CD4-positive, alpha-beta T cell treated with Interleukin-1 beta for 1 hour (primary cell): Measurements from ENCODE around the gene NUDT17.

ENCODE experiments used
- DNase-seq, 2 donors: peaks; one replicate each; pipeline ENCODE4 v3.0.0-alpha.2; 2020 to 2022

NUDT17 gene

GRCh38 chr1:145891587-145892485 is 46.4 kb downstream of the NUDT17 start:
- peak; percentile 46 to 53 for DNase-seq

GRCh38 chr1:145892486-145893087 is 47.2 kb downstream of the NUDT17 start:
- no peak for DNase-seq

- no peak for DNase-seq
Measured at GRCh38 chr1:145893306-145894055, 48.1 kb downstream of the NUDT17 start.

DNA sequence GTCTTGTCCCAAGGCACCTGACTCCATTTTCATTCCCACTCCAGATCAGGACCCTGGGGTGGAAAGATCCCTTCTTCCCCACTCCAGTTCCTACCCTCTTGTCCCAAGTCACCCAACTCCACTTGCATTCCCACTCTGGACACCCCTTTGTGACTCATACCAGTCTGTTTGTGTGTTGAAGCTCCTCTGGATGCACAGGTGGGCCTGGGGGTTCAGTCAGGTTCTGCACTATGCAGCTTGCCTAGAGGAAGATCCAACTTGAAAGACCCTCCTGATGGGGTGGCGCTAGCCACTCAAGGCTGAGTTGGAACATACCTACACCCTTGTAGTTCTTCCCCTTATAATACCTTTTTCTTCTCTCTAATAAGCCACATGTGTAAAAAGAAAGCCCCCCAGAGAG is 50.0 kb downstream of the NUDT17 start:
- DNase-seq = no peak

DNA sequence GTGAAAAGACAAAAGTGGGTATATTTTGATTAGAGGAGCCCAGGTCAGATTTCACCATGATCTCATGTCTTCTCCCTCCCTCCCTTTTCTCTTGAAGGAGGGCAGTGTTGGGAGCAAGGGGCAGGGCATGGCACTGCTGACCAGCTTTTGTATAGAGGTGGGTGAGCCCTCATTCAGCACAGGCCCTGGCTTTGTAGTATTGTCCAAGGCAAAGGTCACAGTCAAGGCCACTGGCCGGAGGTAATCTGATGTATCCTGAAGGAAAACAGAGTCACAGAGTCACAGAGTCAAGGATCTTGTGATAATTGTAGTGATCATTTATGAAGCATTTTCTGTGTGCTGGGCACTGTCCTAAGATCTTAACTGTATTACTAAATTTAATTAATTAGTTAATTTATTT is 52.5 kb downstream of the NUDT17 start:
- no peak for DNase-seq
